Central memory CD8-positive, alpha-beta T cell (primary cell): ENCODE measurements around the gene OBSCN.
"Not testable (repeated sequence)": the region's sequence is repeated elsewhere in the genome, so short reads cannot be mapped to it uniquely, and the experiment has no call there.

Source experiments
- ATAC-seq: fragments of 150-1000 bp; cut with Tn5 transposase; replicated peaks from 2 replicates; pipeline ENCODE4 v1.10.0; 2022; ENCODE audit warnings: mild to moderate bottlenecking, moderate FRiP score, moderate number of reproducible peaks; ENCODE audit not compliant: poor library complexity, severe bottlenecking; ENCODE audit errors: extremely low read depth
- DNase-seq, 2 donors: peaks; one replicate each; pipeline ENCODE4 v3.0.0; 2021; ENCODE audit warnings: low spot score in 2 of 2
- H3K27ac Mint-ChIP-seq: one replicate; pipeline ENCODE4 v1.8.0; 2022; ENCODE audit warnings: low read depth, mild to moderate bottlenecking, moderate library complexity, mixed read lengths
- H3K27me3 Mint-ChIP-seq: one replicate; pipeline ENCODE4 v1.8.0; 2022; ENCODE audit warnings: mixed read lengths
- H3K36me3 Mint-ChIP-seq: one replicate; pipeline ENCODE4 v1.8.0; 2022; ENCODE audit warnings: mild to moderate bottlenecking, moderate library complexity, mixed read lengths; ENCODE audit not compliant: insufficient read depth
- H3K4me1 Mint-ChIP-seq: one replicate; pipeline ENCODE4 v1.8.0; 2022; ENCODE audit warnings: mixed read lengths
- H3K4me3 Mint-ChIP-seq: one replicate; pipeline ENCODE4 v1.8.0; 2022; ENCODE audit warnings: mild to moderate bottlenecking, moderate library complexity, mixed read lengths
- H3K9me3 Mint-ChIP-seq: one replicate; pipeline ENCODE4 v1.8.0; 2022; ENCODE audit warnings: mixed read lengths

OBSCN gene

GRCh38 chr1:228216371-228217320 is 8.8 kb downstream of the OBSCN start:
- H3K4me3 Mint-ChIP-seq, result no peak overlapping the region

GRCh38 chr1:228217551-228218344 is 9.9 kb downstream of the OBSCN start:
- no peaks in the 10 kb centered on the region for H3K27me3 Mint-ChIP-seq
- H3K4me3 Mint-ChIP-seq, result no peak overlapping the region
- no peak overlapping the region for H3K27ac Mint-ChIP-seq
- H3K36me3 Mint-ChIP-seq, result peaks cover 4% of the 10 kb centered on the region
- no peaks in the 10 kb centered on the region for H3K4me1 Mint-ChIP-seq
- DNase-seq, result no peak
- ATAC-seq, result no peak
- H3K9me3 Mint-ChIP-seq, result no peaks in the 10 kb centered on the region

More at GRCh38 chr1:228216371-228217320, 8.8 kb downstream of the OBSCN start:
- Mint-ChIP-seq H3K4me1 (no peaks in the 10 kb centered on the region), H3K27ac (no peak overlapping the region), H3K36me3 (peaks cover 4% of the 10 kb centered on the region), H3K27me3 (no peaks in the 10 kb centered on the region), H3K9me3 (no peaks in the 10 kb centered on the region)
- DNase-seq (no peak), ATAC-seq (no peak)

- ATAC-seq, result no peak
- peaks cover 3% of the 10 kb centered on the region for H3K36me3 Mint-ChIP-seq
- no peak overlapping the region for H3K27ac Mint-ChIP-seq
Measured at GRCh38 chr1:228218513-228219244, 10.8 kb downstream of the OBSCN start.

GRCh38 chr1:228219245-228219961 is 11.6 kb downstream of the OBSCN start:
- H3K36me3 Mint-ChIP-seq, result peaks cover 2% of the 10 kb centered on the region
- H3K4me1 Mint-ChIP-seq, result no peaks in the 10 kb centered on the region
- no peaks in the 10 kb centered on the region for H3K9me3 Mint-ChIP-seq
- no peak overlapping the region for H3K4me3 Mint-ChIP-seq
- ATAC-seq, result no peak
- no peak overlapping the region for H3K27ac Mint-ChIP-seq
- DNase-seq, result no peak
- H3K27me3 Mint-ChIP-seq, result no peaks in the 10 kb centered on the region

More at GRCh38 chr1:228218513-228219244, 10.8 kb downstream of the OBSCN start:
- no peaks in the 10 kb centered on the region for H3K27me3 Mint-ChIP-seq
- no peaks in the 10 kb centered on the region for H3K4me1 Mint-ChIP-seq
- H3K4me3 Mint-ChIP-seq, result no peak overlapping the region
- H3K9me3 Mint-ChIP-seq, result no peaks in the 10 kb centered on the region
- DNase-seq, result no peak

- Mint-ChIP-seq H3K9me3 (no peaks in the 10 kb centered on the region), H3K4me1 (no peaks in the 10 kb centered on the region), H3K4me3 (no peak overlapping the region), H3K36me3 (peaks cover 2% of the 10 kb centered on the region), H3K27me3 (no peaks in the 10 kb centered on the region), H3K27ac (no peak overlapping the region)
- ATAC-seq (no peak), DNase-seq (no peak)
Measured at GRCh38 chr1:228219962-228220780, 12.3 kb downstream of the OBSCN start.

GRCh38 chr1:228221097-228221496 is 13.3 kb downstream of the OBSCN start:
- not testable (repeated sequence) for H3K4me1 Mint-ChIP-seq, H3K27me3 Mint-ChIP-seq, H3K36me3 Mint-ChIP-seq, DNase-seq, ATAC-seq, H3K4me3 Mint-ChIP-seq, H3K27ac Mint-ChIP-seq, H3K9me3 Mint-ChIP-seq

- ATAC-seq (no peak), DNase-seq (no peak)
- Mint-ChIP-seq H3K27me3 (no peaks in the 10 kb centered on the region), H3K27ac (no peak overlapping the region), H3K9me3 (no peaks in the 10 kb centered on the region), H3K4me1 (no peaks in the 10 kb centered on the region), H3K4me3 (no peak overlapping the region), H3K36me3 (peaks cover 2% of the 10 kb centered on the region)
Measured at GRCh38 chr1:228222548-228222947, 14.7 kb downstream of the OBSCN start.

GRCh38 chr1:228224198-228225164 is 16.6 kb downstream of the OBSCN start:
- Mint-ChIP-seq H3K36me3 (peaks cover 4% of the 10 kb centered on the region), H3K27ac (no peak overlapping the region), H3K4me1 (no peaks in the 10 kb centered on the region), H3K4me3 (no peak overlapping the region), H3K9me3 (no peaks in the 10 kb centered on the region), H3K27me3 (no peaks in the 10 kb centered on the region)
- DNase-seq, result no peak
- no peak for ATAC-seq

GRCh38 chr1:228225165-228225710 is 17.4 kb downstream of the OBSCN start:
- H3K4me1 Mint-ChIP-seq, result no peaks in the 10 kb centered on the region
- peaks cover 4% of the 10 kb centered on the region for H3K36me3 Mint-ChIP-seq
- no peaks in the 10 kb centered on the region for H3K27me3 Mint-ChIP-seq
- no peaks in the 10 kb centered on the region for H3K9me3 Mint-ChIP-seq
- H3K4me3 Mint-ChIP-seq, result no peak overlapping the region
- ATAC-seq (no peak), DNase-seq (no peak)
- H3K27ac Mint-ChIP-seq, result no peak overlapping the region

GRCh38 chr1:228225740-228226139 is 17.9 kb downstream of the OBSCN start:
- Mint-ChIP-seq H3K27me3 (no peaks in the 10 kb centered on the region), H3K4me3 (no peak overlapping the region), H3K36me3 (peaks cover 4% of the 10 kb centered on the region), H3K27ac (no peak overlapping the region), H3K4me1 (no peaks in the 10 kb centered on the region), H3K9me3 (no peaks in the 10 kb centered on the region)
- DNase-seq (no peak), ATAC-seq (no peak)
